IMR-90 (cell line): ENCODE measurements around the gene ACAN. TPM values are rescaled to one million over a fixed set of nuclear protein-coding genes. Genes with fewer than 3 reads are reported as not detected.

Source experiments
- ATAC-seq: fragments of 200-7000 bp; cut with Tn5 transposase; 2 replicates; pipeline ENCODE4 v1.9.1; 2020; ENCODE audit warnings: low read depth, mild to moderate bottlenecking, moderate library complexity
- BruUV-seq: library from RNA; stranded (reverse); fragments of 400-500 nt; replicated peaks from 2 replicates; lab custom pipeline; 2021; lab: Mats Ljungman, UMichigan
- CTCF ChIA-PET: fragments of 300-600 bp; formaldehyde crosslinking; extraction: SDS; loops from one replicate; lab custom pipeline; 2021; ENCODE audit warnings: antibody characterized with exemption; lab: Yijun Ruan, JAX
- POLR2A ChIA-PET: fragments of 300-600 bp; sonication (Branson Sonifier 250); formaldehyde crosslinking; loops from one replicate; lab custom pipeline; 2022; ENCODE audit warnings: antibody characterized with exemption; ENCODE audit not compliant: unreplicated experiment; lab: Charles Lee
- DNase-seq: peaks from one replicate; pipeline ENCODE4 v3.0.0; 2013
- H2AFZ ChIP-seq: replicated peaks from 2 replicates; pipeline ENCODE3; 2013; ENCODE audit warnings: low read length, mild to moderate bottlenecking; ENCODE audit not compliant: poor library complexity
- H2AK5ac ChIP-seq: 2 replicates; pipeline ENCODE4 v1.6.1; 2013; ENCODE audit warnings: low read depth, low read length, inconsistent platforms
- H2AK9ac ChIP-seq: replicated peaks from 2 replicates; pipeline ENCODE3; 2013; ENCODE audit warnings: mild to moderate bottlenecking, low read depth, low read length, moderate library complexity; ENCODE audit not compliant: poor library complexity
- H2BK120ac ChIP-seq: 2 replicates; pipeline ENCODE4 v1.6.1; 2013; ENCODE audit warnings: low read depth, low read length, inconsistent platforms
- H2BK15ac ChIP-seq: 3 replicates; pipeline ENCODE4 v1.6.1; 2013; ENCODE audit warnings: low read depth, low read length, inconsistent platforms
- H2BK20ac ChIP-seq: 2 replicates; pipeline ENCODE4 v1.6.1; 2013; ENCODE audit warnings: low read depth, mild to moderate bottlenecking, inconsistent platforms, low read length, moderate library complexity
- H2BK5ac ChIP-seq: 2 replicates; pipeline ENCODE4 v1.6.1; 2013; ENCODE audit warnings: mild to moderate bottlenecking, low read depth, low read length, inconsistent platforms; ENCODE audit not compliant: poor library complexity, severe bottlenecking
- H3K14ac ChIP-seq: replicated peaks from 2 replicates; pipeline ENCODE4 v1.6.1; 2013; ENCODE audit warnings: low read depth, low read length, inconsistent platforms
- H3K18ac ChIP-seq: 2 replicates; pipeline ENCODE4 v1.6.1; 2013; ENCODE audit warnings: low read depth, low read length, control low read depth
- H3K23ac ChIP-seq: 2 replicates; pipeline ENCODE4 v1.6.1; 2013; ENCODE audit warnings: low read depth, low read length, inconsistent platforms
- H3K27ac ChIP-seq: 2 replicates; pipeline ENCODE4 v1.5.1; 2013; ENCODE audit warnings: mild to moderate bottlenecking, control low read depth, low read length; ENCODE audit not compliant: insufficient read depth
- H3K27me3 ChIP-seq: 2 replicates; pipeline ENCODE4 v1.6.1; 2013; ENCODE audit warnings: low read length; ENCODE audit not compliant: control insufficient read depth, insufficient read depth
- H3K36me3 ChIP-seq: 2 replicates; pipeline ENCODE4 v1.6.1; 2013; ENCODE audit warnings: low read length, mixed read lengths; ENCODE audit not compliant: control insufficient read depth, insufficient read depth
- H3K4ac ChIP-seq: 2 replicates; pipeline ENCODE4 v1.6.1; 2013; ENCODE audit warnings: low read depth, low read length, inconsistent platforms
- H3K4me1 ChIP-seq: 2 replicates; pipeline ENCODE4 v1.6.1; 2013; ENCODE audit warnings: low read length, mixed read lengths; ENCODE audit not compliant: control insufficient read depth, insufficient read depth
- H3K4me2 ChIP-seq: 2 replicates; pipeline ENCODE4 v1.6.1; 2013; ENCODE audit warnings: low read depth, mild to moderate bottlenecking, control low read depth, low read length, moderate library complexity
- H3K4me3 ChIP-seq: 2 replicates; pipeline ENCODE4 v1.5.1; 2013; ENCODE audit warnings: low read depth, mild to moderate bottlenecking, control low read depth, low read length, moderate library complexity; ENCODE audit not compliant: insufficient read depth
- H3K56ac ChIP-seq: 2 replicates; pipeline ENCODE4 v1.6.1; 2013; ENCODE audit warnings: low read length, inconsistent platforms; ENCODE audit not compliant: insufficient read depth; ENCODE audit errors: extremely low read depth
- H3K79me1 ChIP-seq, 2 experiments: 2 replicates each; pipeline ENCODE4 v1.6.1; 2013; ENCODE audit warnings: low read length in 2 of 2, inconsistent platforms in 1 of 2, low read depth in 1 of 2
- H3K9ac ChIP-seq: 2 replicates; pipeline ENCODE4 v1.6.1; 2013; ENCODE audit warnings: low read depth, low read length, control low read depth
- H3K9me1 ChIP-seq: 2 replicates; pipeline ENCODE4 v1.6.1; 2013; ENCODE audit warnings: low read length, inconsistent platforms; ENCODE audit not compliant: insufficient read depth
- H3K9me3 ChIP-seq: 2 replicates; pipeline ENCODE4 v1.6.1; 2013; ENCODE audit warnings: low read length; ENCODE audit not compliant: control insufficient read depth, insufficient read depth
- H4K20me1 ChIP-seq: 2 replicates; pipeline ENCODE4 v1.6.1; 2013; ENCODE audit warnings: low read length, inconsistent platforms; ENCODE audit not compliant: insufficient read depth
- H4K5ac ChIP-seq: 2 replicates; pipeline ENCODE4 v1.6.1; 2013; ENCODE audit warnings: mild to moderate bottlenecking, low read depth, low read length, control low read depth
- H4K8ac ChIP-seq, 2 experiments: 2 replicates each; pipeline ENCODE4 v1.6.1; 2013; ENCODE audit warnings: low read depth in 2 of 2, low read length in 2 of 2, control low read depth in 1 of 2, inconsistent platforms in 1 of 2
- H4K91ac ChIP-seq: 2 replicates; pipeline ENCODE4 v1.6.1; 2013; ENCODE audit warnings: low read depth, low read length, inconsistent platforms; ENCODE audit not compliant: insufficient read depth
- MAFK ChIP-seq: IDR thresholded peaks from 2 replicates; pipeline ENCODE4 v1.6.1; 2012; ENCODE audit warnings: low read depth, low read length, improper control_type of control experiment
- MXI1 ChIP-seq: IDR thresholded peaks from 2 replicates; pipeline ENCODE4 v1.6.1; 2012; ENCODE audit warnings: low read depth, mild to moderate bottlenecking, low read length, moderate library complexity, borderline replicate concordance
- RAD21 ChIP-seq: IDR thresholded peaks from 2 replicates; pipeline ENCODE4 v1.6.1; 2012; ENCODE audit warnings: low read length, improper control_type of control experiment
- WGBS, 2 experiments: methylation state at CpG; one replicate each; pipeline versions ENCODE4 v1.1.5 to v1.1.7; 2013; ENCODE audit warnings: missing lambda C conversion rate in 2 of 2; ENCODE audit not compliant: insufficient read length in 1 of 2; ENCODE audit errors: extremely low coverage in 2 of 2; 5-methylcytosine and 5-hydroxymethylcytosine counted together
- dilution Hi-C: fragments of 300-500 bp; cut with HindIII; formaldehyde crosslinking; loops from one replicate; pipeline ENCODE4 v1.14.3; 2018; ENCODE audit warnings: low sequenced_read_pairs; ENCODE audit not compliant: unreplicated experiment
- in situ Hi-C: fragments of 300-500 bp; cut with MboI; formaldehyde crosslinking; loops from 3 replicates; pipeline ENCODE4 v1.14.3; 2019; ENCODE audit warnings: low sequenced_read_pairs, inconsistent platforms, mixed read lengths
- intact Hi-C: fragments of 100-400 bp; cut with micrococcal nuclease; formaldehyde crosslinking; loops from 2 replicates; pipeline ENCODE4 v1.10.0; 2022
- polyA plus RNA-seq, 3 experiments: library from polyadenylated mRNA; depleted of rRNA; stranded (reverse); fragments of >200 nt; gene quantifications; 2 replicates each; pipeline ENCODE4 v1.2.3, GENCODE V29; 2012; ENCODE audit warnings: low replicate concordance in 1 of 3
- total RNA-seq: library from RNA; depleted of rRNA; stranded (reverse); fragments of >200 nt; gene quantifications from 2 replicates; pipeline ENCODE4 v1.2.3, GENCODE V29; 2012

Gene ACAN
- total and polyA plus RNA-seq, 2 of the 4 experiments (the other 2 are of a cell fraction) = 0.54 to 0.96 TPM

DNA sequence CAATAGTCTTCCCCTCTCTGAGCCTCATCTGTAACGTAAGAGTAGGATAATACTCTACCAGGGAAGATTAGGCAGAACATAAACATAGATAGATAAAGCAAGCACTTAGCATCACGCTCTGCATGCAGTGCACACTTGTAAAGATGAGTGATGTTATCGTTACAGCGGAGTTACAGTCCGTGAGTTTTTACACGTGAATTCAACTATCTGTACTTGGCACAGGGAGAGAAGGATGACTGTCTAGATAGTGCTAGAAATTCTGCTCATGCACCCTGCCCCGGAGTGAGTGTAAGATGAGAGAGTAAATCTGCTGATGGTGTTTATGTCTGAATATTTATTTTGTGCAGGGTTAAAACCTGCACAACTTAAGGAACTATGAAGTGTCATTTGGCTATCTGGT lies 56.3 kb downstream of the ACAN start:
- Histone ChIP-seq H3K14ac (no peak overlapping the region), H4K91ac (no peak overlapping the region), H3K27me3 (peaks cover 46% of the 10 kb centered on the region), H2BK5ac (no peak overlapping the region), H3K18ac (no peak overlapping the region), H3K9me3 (peaks cover 2% of the 10 kb centered on the region; the same call in 1 of the 2 replicates), H3K4ac (no peak overlapping the region), H3K4me1 (no peaks in the 10 kb centered on the region), H4K20me1 (no peaks in the 10 kb centered on the region), H3K9me1 (no peaks in the 10 kb centered on the region), H4K5ac (no peak overlapping the region), H3K4me3 (no peak overlapping the region), H3K9ac (no peak overlapping the region), H3K27ac (no peak overlapping the region), H3K56ac (no peak overlapping the region), H2BK120ac (no peak overlapping the region), H2BK15ac (no peak overlapping the region), H4K8ac (no peak overlapping the region), H3K79me1 (no peaks in the 10 kb centered on the region), H3K36me3 (no peaks in the 10 kb centered on the region), H2BK20ac (no peak overlapping the region), H2AFZ (no peak overlapping the region), H2AK5ac (no peak overlapping the region), H2AK9ac (no peak overlapping the region), H3K23ac (no peak overlapping the region), H3K4me2 (no peak overlapping the region)
- in situ Hi-C loops (no loop called here), intact Hi-C loops (no loop called here), dilution Hi-C loops (no loop called here)
- TF ChIP-seq MAFK = no peak
- no peak for TF ChIP-seq MXI1
- TF ChIP-seq RAD21 = no peak
- POLR2A ChIA-PET = no interaction called here
- CTCF ChIA-PET = no interaction called here
- DNase-seq = peak; percentile 16
- WGBS, 2 experiments = no CpG with 5 or more reads among the region's 7 CpGs
- peak; percentile 57 for ATAC-seq
- BruUV-seq = no TSS peak
